NCI-H1092 (cell line): ENCODE measurements around the gene LSM7.

Source experiments
- DNase-seq: peaks from one replicate; lab custom pipeline; 2025; lab: John Stamatoyannopoulos, UW

LSM7 gene

GRCh38 chr19:2338055-2338615, 9.7 kb upstream of the LSM7 start:
- no peak for DNase-seq

- DNase-seq, result no peak
Measured at GRCh38 chr19:2337329-2337707, 8.9 kb upstream of the LSM7 start.

DNA sequence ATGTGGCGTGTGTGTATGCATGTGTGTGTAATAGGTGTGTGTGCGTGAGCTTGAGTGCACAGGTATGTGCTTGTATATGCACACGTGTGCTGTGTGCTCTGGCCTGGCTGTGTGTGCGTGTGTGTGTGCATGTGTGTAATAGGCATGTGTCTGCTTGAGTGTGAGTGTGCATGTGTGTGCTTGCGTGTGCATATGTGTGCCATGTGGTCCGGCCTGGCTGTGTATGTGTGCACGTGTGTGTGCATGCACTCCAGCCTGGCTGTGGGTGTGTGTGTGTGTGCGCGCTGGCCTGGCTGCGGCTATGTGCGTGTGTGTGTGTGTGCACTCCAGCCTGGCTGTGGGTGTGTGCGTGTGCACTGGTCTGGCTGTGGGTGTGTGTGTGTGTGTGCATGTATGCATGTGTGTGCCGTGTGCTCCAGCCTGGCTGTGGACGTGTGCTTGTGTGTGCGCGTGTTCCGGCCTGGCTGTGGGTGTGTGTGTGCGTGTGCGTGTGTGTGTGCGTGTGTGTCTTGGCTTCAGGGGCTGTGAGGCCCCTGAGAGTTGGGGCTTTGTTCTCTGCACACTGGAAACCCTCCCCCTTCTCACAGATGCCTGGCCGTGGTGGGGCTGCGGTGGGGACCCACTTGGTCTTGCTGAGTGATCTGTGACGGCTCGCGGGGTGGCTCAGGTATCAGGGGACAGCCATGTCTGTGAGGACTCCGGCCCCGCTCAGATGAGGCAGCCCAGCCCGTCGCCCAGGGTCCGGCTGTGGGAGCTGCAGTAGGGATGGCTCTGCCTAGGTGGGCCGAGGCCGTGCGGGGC, 8.3 kb upstream of the LSM7 start:
- no peak for DNase-seq

DNA sequence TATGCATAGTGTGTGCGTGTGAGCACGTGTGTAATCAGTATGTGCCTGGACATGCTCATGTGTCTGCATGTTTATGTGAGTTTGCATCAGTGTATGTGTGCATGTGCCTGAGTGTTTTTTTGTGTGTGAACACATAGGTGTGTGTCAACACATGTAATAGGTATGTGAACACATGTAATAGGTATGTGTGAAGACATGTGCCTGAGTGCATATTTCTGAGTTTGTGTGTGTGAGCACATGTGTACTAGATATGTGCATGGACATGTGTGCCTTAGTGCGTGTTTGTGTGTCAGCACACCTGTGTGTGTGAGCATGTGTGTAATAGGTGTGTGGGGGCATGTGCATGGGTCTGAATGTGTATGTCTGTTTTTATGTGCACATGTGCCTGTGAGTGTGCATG, 7.5 kb upstream of the LSM7 start:
- DNase-seq, result no peak

- DNase-seq, result no peak
Measured at GRCh38 chr19:2334986-2335846, 6.8 kb upstream of the LSM7 start.

GRCh38 chr19:2334426-2334825, 6.0 kb upstream of the LSM7 start:
- DNase-seq, result no peak

GRCh38 chr19:2333807-2334211, 5.4 kb upstream of the LSM7 start:
- no peak for DNase-seq

DNA sequence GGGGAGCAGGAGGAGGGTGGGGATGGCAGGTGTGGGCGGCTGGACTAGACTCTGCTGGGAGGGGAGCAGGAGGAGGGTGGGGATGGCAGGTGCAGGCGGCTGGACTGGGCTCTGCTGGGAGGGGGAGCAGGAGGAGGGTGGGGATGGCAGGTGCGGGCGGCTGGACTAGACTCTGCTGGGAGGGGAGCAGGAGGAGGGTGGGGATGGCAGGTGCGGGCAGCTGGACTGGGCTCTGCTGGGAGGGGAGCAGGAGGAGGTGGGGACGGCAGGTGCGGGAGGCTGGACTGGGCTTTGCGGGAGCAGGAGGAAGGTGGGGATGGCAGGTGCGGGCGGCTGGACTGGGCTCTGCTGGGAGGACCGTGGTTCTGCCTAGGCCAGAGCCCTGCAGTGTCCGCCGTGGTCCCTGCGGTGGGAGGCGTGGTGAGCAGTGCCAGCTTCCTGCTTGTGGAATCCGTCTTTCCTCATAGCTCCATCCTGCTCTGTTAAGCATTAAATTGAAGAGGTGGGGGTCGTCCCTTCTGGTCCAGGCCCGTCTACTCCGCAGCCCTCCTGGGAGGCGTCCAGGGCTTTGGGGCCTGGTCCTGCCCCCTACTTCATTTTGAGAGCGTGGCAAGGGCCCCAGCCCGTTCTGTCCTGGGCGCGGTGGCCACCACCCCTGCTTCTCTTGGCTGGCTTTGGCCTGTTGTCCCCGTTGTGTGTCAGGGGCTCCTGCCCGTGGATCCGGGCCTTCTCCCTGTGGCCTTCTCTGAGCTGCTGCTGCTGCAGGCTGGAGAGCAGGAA, 4.8 kb upstream of the LSM7 start:
- peak; percentile 85 for DNase-seq

GRCh38 chr19:2332341-2333026, 4.1 kb upstream of the LSM7 start:
- peak; percentile 53 for DNase-seq

DNA sequence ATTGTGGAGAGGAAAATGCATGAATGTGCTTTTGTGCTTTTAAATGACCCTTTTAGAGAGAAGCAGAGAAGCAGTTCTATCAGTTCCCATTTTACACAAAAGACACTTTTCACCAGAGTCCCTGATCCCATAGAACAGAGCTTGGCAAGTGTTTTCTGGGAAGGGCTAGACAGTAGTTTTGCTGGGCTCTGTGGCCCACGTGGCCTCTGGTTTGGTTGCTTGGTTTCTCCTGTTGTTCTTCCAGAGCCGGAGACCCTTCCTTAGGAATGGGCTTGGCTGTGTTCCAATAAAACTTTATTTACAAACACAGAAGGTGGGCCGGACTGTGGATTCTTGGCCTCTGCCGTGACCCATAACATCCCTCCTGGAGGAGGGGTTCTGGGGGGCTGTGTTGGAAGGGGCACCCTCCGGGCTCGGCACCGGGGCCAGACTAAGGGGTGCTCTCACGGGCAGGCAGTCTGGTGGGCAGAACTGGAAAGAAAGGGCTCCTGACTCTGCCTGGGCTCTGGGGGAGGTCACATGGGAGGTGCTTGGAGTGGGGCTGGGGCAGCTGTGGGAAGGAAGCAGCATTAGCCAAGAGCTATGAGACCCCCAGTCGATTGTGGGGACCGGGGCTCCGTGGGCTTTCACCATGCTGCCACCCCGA, 3.3 kb upstream of the LSM7 start:
- DNase-seq, result no peak

DNA sequence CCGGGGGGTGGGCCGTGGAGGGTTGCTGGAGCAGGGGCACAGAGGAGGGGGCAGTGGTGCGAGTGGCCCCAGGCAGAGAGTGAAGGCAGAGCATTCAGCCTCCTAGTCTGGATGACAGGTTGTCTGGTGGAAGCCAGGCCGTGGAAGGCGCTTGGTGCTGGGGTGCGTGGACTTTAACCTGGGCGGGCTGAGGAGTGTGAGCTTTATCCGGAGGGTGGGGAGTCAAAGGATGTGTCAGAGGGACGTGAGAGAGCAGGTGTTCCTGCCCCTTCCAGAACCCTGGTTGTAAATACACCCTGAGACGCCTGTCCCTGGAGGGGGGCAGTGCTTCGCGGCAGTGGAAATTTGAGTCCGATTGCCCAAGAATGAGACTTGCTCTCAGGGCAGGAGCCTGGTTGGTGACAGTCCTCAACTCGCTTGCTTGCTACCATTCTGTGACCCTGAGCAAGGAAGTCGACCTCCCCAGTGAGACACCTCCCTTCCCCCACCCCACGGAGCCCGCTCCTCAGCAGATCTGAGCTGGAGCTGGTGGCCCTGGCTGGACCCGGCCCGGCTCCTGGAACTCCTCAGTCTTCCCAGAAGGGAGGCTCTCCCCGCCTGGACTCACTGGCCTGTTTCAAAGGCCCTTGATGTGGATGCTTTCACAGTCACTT, 2.4 kb upstream of the LSM7 start:
- no peak for DNase-seq

GRCh38 chr19:2330255-2330631, 1.9 kb upstream of the LSM7 start:
- DNase-seq, result no peak

DNA sequence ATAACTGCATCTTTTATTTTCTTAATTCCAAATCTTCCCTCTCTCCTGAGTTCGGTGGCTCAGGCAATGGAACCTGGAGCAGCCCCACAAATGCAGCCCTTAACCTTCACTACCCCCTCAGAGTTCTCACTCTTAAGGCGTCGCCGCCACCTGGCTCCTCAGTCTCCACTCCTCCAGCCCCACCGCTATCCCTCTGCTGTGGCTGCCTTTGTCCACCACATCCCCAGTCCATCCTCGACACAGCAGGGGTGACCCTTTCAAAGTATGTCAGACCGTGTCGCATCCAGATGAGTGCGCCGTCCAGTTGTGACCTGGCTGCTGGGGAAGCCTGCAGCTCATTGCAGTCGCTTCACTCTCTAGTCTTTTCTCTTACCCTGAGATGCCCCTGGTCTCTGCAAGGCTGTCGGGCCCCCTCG, 1.1 kb upstream of the LSM7 start:
- no peak for DNase-seq

DNA sequence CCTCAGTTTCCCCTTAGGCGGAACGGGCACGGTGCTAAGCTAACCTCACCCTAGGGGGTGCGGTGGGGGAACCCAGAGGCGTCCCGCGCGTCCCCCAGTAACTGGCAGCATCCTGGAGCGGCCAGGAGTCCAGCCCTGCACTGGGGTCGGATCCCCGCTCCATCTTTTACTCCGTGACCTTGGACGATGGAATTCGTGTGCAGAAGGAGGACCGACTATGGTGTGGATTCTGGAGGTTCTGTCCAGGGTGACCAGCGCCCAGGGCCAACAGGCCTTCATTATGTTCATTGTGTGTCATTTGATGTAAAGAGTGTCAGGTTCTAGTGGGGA, 728 bp upstream of the LSM7 start:
- DNase-seq, result no peak

GRCh38 chr19:2327773-2328400, 499 bp downstream of the LSM7 start:
- no peak for DNase-seq

DNA sequence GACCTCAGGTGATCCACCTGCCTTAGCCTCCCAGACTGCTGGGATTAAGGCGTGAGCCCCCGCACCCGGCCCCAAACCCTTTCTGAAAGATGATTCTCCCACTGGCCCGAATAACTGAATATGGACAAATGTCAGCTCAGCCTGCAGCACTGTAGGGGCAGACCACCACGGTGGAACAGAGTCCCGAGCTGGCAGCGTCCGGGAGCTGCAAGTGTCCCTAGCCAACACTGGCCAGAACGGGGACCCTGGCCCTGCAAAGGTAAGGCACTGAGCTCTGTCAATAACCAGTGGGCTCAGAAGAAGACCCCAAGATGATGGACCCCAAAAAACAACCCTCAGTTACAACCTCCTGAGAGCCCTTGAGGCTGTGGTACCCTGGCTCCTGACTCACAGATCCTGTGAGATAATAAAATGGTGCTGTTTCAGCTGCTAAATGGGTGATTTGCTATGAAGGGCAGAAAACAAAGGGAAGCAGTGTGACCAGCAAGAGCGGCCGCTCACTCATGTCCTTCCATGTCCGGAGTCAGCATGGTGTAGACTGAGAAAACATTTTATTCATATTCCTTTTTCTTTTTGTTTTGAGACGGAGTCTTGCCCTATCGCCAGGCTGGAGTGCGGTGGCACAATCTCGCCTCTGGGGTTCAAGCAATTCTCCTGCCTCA, 1.6 kb downstream of the LSM7 start:
- DNase-seq, result no peak

DNA sequence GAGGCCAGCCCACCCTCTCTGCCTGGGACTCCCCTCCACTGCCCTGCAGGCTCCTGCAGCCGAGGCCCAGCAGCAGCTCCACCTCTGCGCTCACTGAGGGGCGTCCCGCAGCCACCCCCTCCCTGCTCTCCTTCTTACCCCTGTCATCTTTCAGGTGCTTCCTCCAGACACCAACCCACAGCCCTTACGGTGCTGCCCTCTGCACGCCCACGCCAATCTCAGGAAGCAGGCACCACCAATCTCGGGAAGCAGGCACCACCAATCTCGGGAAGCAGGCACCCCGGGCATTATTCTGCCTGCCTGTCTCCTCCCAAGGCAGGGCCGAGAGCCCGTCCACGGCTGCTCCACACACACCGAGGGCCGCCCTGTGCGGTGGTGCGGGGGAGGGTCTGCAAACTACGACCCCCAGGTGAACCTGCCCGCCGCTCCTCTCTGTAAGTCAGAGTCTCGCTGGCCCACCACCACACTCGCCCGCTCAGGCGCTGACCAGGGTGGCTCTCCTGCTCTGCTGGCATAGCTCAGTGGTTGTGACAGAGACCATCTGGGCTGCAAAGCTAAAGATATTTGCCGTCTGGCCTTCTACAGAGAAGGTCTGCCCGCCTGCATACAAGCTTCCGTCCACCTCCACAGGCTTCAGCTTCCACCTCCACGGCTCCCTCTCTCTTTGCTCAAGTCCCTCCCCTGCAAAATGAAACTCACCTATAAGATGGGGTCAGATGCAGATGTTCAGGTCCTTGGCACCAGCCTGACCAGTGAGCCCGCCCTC, 2.9 kb downstream of the LSM7 start:
- no peak for DNase-seq

DNA sequence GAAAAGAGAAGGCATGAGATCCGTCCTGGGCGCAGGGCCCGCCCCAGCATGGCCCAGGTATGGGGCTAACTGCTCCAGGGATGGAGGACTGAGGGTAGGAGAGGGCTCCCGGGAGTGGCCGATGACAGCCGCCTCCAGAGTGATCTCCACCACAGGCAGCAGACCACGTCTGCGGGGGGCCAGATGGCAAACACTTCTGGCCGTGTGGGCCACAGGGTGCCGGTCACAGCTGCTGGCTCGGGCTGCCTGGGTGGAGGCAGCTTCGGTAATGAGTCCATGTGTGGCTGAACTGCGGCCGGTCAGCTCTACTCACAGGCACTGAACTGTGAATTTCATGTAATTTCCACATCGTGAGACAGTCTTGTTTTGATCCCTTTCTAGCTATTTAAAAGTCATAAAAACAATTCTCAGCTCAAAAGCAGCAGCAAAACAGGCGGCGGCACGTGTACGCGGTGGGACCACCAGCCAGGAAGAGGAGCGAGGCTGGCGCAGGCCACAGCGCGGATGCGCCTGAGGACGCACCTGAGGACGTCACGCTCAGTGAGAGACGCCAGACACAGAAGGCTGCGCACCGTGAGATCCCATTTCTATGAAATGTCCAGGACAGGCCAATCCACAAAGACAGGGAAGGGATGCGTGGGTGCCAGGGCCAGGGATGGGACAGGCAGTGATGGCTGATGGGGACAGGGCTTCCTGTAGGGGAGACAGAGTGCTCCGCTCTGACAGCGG, 4.0 kb downstream of the LSM7 start:
- no peak for DNase-seq
